SU-DHL-6 (cell line): ENCODE results near the gene LRRK1.

ENCODE experiments used
- H2AFZ ChIP-seq: fragments of 200-600 bp; sonication (generic); 2 replicates; pipeline ENCODE4 v1.6.1; 2014; ENCODE audit warnings: low read depth, mild to moderate bottlenecking, moderate library complexity, mixed read lengths, antibody characterized with exemption, low read length; ENCODE audit not compliant: severe bottlenecking
- H3F3A ChIP-seq: fragments of 200-600 bp; shearing (Covaris generic); 2 replicates; pipeline ENCODE4 v1.6.0; 2016; ENCODE audit warnings: antibody characterized with exemption, mild to moderate bottlenecking; ENCODE audit not compliant: insufficient read depth
- H3K27ac ChIP-seq: fragments of 200-600 bp; sonication (generic); 2 replicates; pipeline ENCODE4 v1.5.1; 2016; ENCODE audit warnings: low read depth, mild to moderate bottlenecking, low read length, moderate library complexity, mixed read lengths
- H3K27me3 ChIP-seq: fragments of 200-600 bp; sonication (generic), shearing (Covaris generic); 2 replicates; pipeline ENCODE4 v1.6.0; 2014; ENCODE audit warnings: mild to moderate bottlenecking, low read length
- H3K36me3 ChIP-seq: fragments of 200-600 bp; sonication (generic); 2 replicates; pipeline ENCODE4 v1.6.1; 2014; ENCODE audit warnings: mild to moderate bottlenecking, low read length, mixed read lengths
- H3K4me2 ChIP-seq: fragments of 300-600, 200-600 bp; shearing (Covaris generic), sonication (generic); 2 replicates; pipeline ENCODE4 v1.6.0; 2014; ENCODE audit warnings: low read length, low read depth, mild to moderate bottlenecking; ENCODE audit not compliant: poor library complexity, severe bottlenecking
- H3K4me3 ChIP-seq: fragments of 200-600 bp; sonication (generic); 2 replicates; pipeline ENCODE4 v1.5.1; 2014; ENCODE audit warnings: antibody characterized with exemption, low read length, mild to moderate bottlenecking, mixed read lengths; ENCODE audit not compliant: insufficient read depth, poor library complexity, severe bottlenecking
- H3K79me2 ChIP-seq: fragments of 200-600 bp; sonication (generic); 2 replicates; pipeline ENCODE4 v1.6.1; 2014; ENCODE audit warnings: mild to moderate bottlenecking, low read length, moderate library complexity; ENCODE audit not compliant: insufficient read depth
- H3K9ac ChIP-seq: fragments of 200-600 bp; sonication (generic); 2 replicates; pipeline ENCODE4 v1.7.0; 2014; ENCODE audit warnings: mild to moderate bottlenecking, low read length
- H3K9me2 ChIP-seq: fragments of 200-600 bp; sonication (generic); replicated peaks from 2 replicates; pipeline ENCODE4 v1.6.1; 2014; ENCODE audit warnings: low read length; ENCODE audit not compliant: insufficient read depth
- H3K9me3 ChIP-seq: fragments of 200-600 bp; sonication (generic); 2 replicates; pipeline ENCODE4 v1.6.1; 2014; ENCODE audit warnings: low read length, mixed read lengths; ENCODE audit not compliant: insufficient read depth
- H4K20me1 ChIP-seq: fragments of 200-600 bp; sonication (generic); 2 replicates; pipeline ENCODE4 v1.6.1; 2014; ENCODE audit warnings: low read depth, mild to moderate bottlenecking, antibody characterized with exemption, low read length, moderate library complexity, mixed read lengths
- CTCF ChIP-seq: fragments of 200-600 bp; sonication (generic); IDR thresholded peaks from one replicate; pipeline ENCODE4 v1.5.1; 2017; ENCODE audit warnings: antibody characterized with exemption, mild to moderate bottlenecking, low read length, moderate library complexity; ENCODE audit not compliant: insufficient read depth, poor library complexity, severe bottlenecking
- EZH2phosphoT487 ChIP-seq: fragments of 200-600 bp; sonication (generic), shearing (Covaris generic); conservative IDR thresholded peaks from 2 replicates; pipeline ENCODE4 v1.6.1; 2018; ENCODE audit warnings: mild to moderate bottlenecking, antibody characterized with exemption, low read length, moderate library complexity, mixed read lengths

Gene LRRK1

GRCh38 chr15:101057841-101058407 lies 138.8 kb downstream of the LRRK1 start:
- no peaks in the 10 kb centered on the region for H3K27me3 ChIP-seq
- peaks cover 10% of the 10 kb centered on the region; the same call in 1 of the 2 replicates for H3F3A ChIP-seq
- H3K27ac ChIP-seq, result no peak overlapping the region
- no peak overlapping the region for H3K4me3 ChIP-seq
- H3K9ac ChIP-seq, result no peak overlapping the region
- no peaks in the 10 kb centered on the region for H3K9me2 ChIP-seq
- H3K79me2 ChIP-seq, result no peaks in the 10 kb centered on the region
- no peak overlapping the region for H3K4me2 ChIP-seq
- H4K20me1 ChIP-seq, result no peaks in the 10 kb centered on the region
- H3K36me3 ChIP-seq, result peaks cover 20% of the 10 kb centered on the region
- no peak overlapping the region for H2AFZ ChIP-seq
- no peak for TF ChIP-seq EZH2phosphoT487
- H3K9me3 ChIP-seq, result no peaks in the 10 kb centered on the region

- Histone ChIP-seq H2AFZ (no peak overlapping the region), H3K9ac (no peak overlapping the region), H3K4me3 (no peak overlapping the region), H4K20me1 (no peaks in the 10 kb centered on the region), H3K9me3 (no peaks in the 10 kb centered on the region), H3K27me3 (no peaks in the 10 kb centered on the region), H3K27ac (no peak overlapping the region), H3K4me2 (no peak overlapping the region), H3K79me2 (no peaks in the 10 kb centered on the region), H3K9me2 (no peaks in the 10 kb centered on the region), H3F3A (peaks cover 10% of the 10 kb centered on the region; the same call in 1 of the 2 replicates), H3K36me3 (peaks cover 24% of the 10 kb centered on the region)
- no peak for TF ChIP-seq CTCF
- no peak for TF ChIP-seq EZH2phosphoT487
These were observed 139.6 kb downstream of the LRRK1 start for GRCh38 chr15:101058735-101059134.

- Histone ChIP-seq H3K27me3 (no peaks in the 10 kb centered on the region), H3K9me3 (no peaks in the 10 kb centered on the region), H3K27ac (no peak overlapping the region), H2AFZ (no peak overlapping the region), H3K4me2 (no peak overlapping the region), H3K36me3 (peaks cover 18% of the 10 kb centered on the region; the same call in 1 of the 2 replicates), H3K9me2 (no peaks in the 10 kb centered on the region), H3K4me3 (no peak overlapping the region), H4K20me1 (no peaks in the 10 kb centered on the region), H3K79me2 (no peaks in the 10 kb centered on the region), H3F3A (peaks cover 10% of the 10 kb centered on the region; the same call in 1 of the 2 replicates), H3K9ac (no peak overlapping the region)
- no peak for TF ChIP-seq EZH2phosphoT487
- TF ChIP-seq CTCF, result no peak
These were observed 140.5 kb downstream of the LRRK1 start for GRCh38 chr15:101059381-101060341.
